HS-27A (cell line): Measurements from ENCODE around the gene NKAIN4.

ENCODE experiments used
- DNase-seq: peaks from one replicate; pipeline ENCODE4 v3.0.0-alpha.2; 2012; ENCODE audit warnings: low read depth, missing footprints

Gene NKAIN4

GRCh38 chr20:63218701-63219446 lies 35.4 kb downstream of the NKAIN4 start:
- no peak for DNase-seq

GRCh38 chr20:63217706-63218105 lies 36.6 kb downstream of the NKAIN4 start:
- DNase-seq, result no peak

GRCh38 chr20:63216849-63217471 lies 37.3 kb downstream of the NKAIN4 start:
- DNase-seq, result no peak

- DNase-seq, result peak; percentile 82
Measured at GRCh38 chr20:63216041-63216848, 38.0 kb downstream of the NKAIN4 start, which contains the start of gene YTHDF1. Gene YTHDF1, minus strand, starts transcription at chr20:63216131. Its CDS starts 239 bp downstream, at chr20:63215892.

- no peak for DNase-seq
Measured at GRCh38 chr20:63215101-63216040, 38.9 kb downstream of the NKAIN4 start.

- no peak for DNase-seq
Measured at GRCh38 chr20:63214514-63214913, 39.7 kb downstream of the NKAIN4 start.

- DNase-seq, result no peak
Measured at GRCh38 chr20:63212792-63213191, 41.5 kb downstream of the NKAIN4 start.

- no peak for DNase-seq
Measured at GRCh38 chr20:63212393-63212730, 41.9 kb downstream of the NKAIN4 start.

- no peak for DNase-seq
Measured at GRCh38 chr20:63210011-63210605, 44.2 kb downstream of the NKAIN4 start.

GRCh38 chr20:63208346-63208909 lies 45.8 kb downstream of the NKAIN4 start:
- DNase-seq, result no peak

- no peak for DNase-seq
Measured at GRCh38 chr20:63206878-63207277, 47.4 kb downstream of the NKAIN4 start.

GRCh38 chr20:63205896-63206295 lies 48.4 kb downstream of the NKAIN4 start:
- DNase-seq, result no peak

GRCh38 chr20:63204362-63204761 lies 49.9 kb downstream of the NKAIN4 start:
- DNase-seq, result no peak

GRCh38 chr20:63202811-63203526 lies 51.3 kb downstream of the NKAIN4 start:
- DNase-seq, result no peak

GRCh38 chr20:63202021-63202420 lies 52.2 kb downstream of the NKAIN4 start:
- no peak for DNase-seq

- DNase-seq, result no peak
Measured at GRCh38 chr20:63198606-63199005, 55.7 kb downstream of the NKAIN4 start.

- DNase-seq, result no peak
Measured at GRCh38 chr20:63196768-63197470, 57.3 kb downstream of the NKAIN4 start.

GRCh38 chr20:63194797-63195173 lies 59.5 kb downstream of the NKAIN4 start:
- no peak for DNase-seq

- DNase-seq, result no peak
Measured at GRCh38 chr20:63194007-63194796, 60.1 kb downstream of the NKAIN4 start.
